GM12874 (cell line): ENCODE measurements around the gene CALM1.

Experiments used
- CTCF ChIP-seq: IDR thresholded peaks from 2 replicates; pipeline ENCODE4 v1.5.1; 2011; ENCODE audit warnings: low read depth, mild to moderate bottlenecking, control low read depth, low read length, moderate library complexity; ENCODE audit not compliant: insufficient read depth

CALM1 gene

GRCh38 chr14:90384543-90384911, 12.3 kb upstream of the CALM1 start:
- no peak for TF ChIP-seq CTCF

GRCh38 chr14:90386321-90386720, 10.5 kb upstream of the CALM1 start:
- TF ChIP-seq CTCF: no peak

- no peak for TF ChIP-seq CTCF
These were observed 9.5 kb upstream of the CALM1 start for GRCh38 chr14:90387206-90387760.

- no peak for TF ChIP-seq CTCF
These were observed 8.4 kb upstream of the CALM1 start for GRCh38 chr14:90388437-90388836.

- TF ChIP-seq CTCF: no peak
These were observed 7.8 kb upstream of the CALM1 start for GRCh38 chr14:90388982-90389381.

GRCh38 chr14:90393966-90394365, 2.9 kb upstream of the CALM1 start:
- no peak for TF ChIP-seq CTCF

- no peak for TF ChIP-seq CTCF
These were observed 841 bp downstream of the CALM1 start for GRCh38 chr14:90397425-90398314.
